ENCODE results near the gene TAMM41. TPM values are rescaled to one million over a fixed set of nuclear protein-coding genes. Genes with fewer than 3 reads are reported as not detected.
"Not testable (repeated sequence)": the region's sequence is repeated elsewhere in the genome, so short reads cannot be mapped to it uniquely, and the experiment has no call there.

The TAMM41 gene, protein sequence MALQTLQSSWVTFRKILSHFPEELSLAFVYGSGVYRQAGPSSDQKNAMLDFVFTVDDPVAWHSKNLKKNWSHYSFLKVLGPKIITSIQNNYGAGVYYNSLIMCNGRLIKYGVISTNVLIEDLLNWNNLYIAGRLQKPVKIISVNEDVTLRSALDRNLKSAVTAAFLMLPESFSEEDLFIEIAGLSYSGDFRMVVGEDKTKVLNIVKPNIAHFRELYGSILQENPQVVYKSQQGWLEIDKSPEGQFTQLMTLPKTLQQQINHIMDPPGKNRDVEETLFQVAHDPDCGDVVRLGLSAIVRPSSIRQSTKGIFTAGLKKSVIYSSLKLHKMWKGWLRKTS
- total RNA-seq = 11.2 to 15.9 TPM (median 13.3 TPM) in 3 replicates
- long read RNA-seq, transcript TAMM41-206 (8 exons, 1,213 nt) = major isoform, 5 of 13 reads
- long read RNA-seq, partial matches to known transcripts = 3 of 13 reads
- long read RNA-seq, other reads (novel, unspliced or antisense) = 3 of 13 reads

DNA sequence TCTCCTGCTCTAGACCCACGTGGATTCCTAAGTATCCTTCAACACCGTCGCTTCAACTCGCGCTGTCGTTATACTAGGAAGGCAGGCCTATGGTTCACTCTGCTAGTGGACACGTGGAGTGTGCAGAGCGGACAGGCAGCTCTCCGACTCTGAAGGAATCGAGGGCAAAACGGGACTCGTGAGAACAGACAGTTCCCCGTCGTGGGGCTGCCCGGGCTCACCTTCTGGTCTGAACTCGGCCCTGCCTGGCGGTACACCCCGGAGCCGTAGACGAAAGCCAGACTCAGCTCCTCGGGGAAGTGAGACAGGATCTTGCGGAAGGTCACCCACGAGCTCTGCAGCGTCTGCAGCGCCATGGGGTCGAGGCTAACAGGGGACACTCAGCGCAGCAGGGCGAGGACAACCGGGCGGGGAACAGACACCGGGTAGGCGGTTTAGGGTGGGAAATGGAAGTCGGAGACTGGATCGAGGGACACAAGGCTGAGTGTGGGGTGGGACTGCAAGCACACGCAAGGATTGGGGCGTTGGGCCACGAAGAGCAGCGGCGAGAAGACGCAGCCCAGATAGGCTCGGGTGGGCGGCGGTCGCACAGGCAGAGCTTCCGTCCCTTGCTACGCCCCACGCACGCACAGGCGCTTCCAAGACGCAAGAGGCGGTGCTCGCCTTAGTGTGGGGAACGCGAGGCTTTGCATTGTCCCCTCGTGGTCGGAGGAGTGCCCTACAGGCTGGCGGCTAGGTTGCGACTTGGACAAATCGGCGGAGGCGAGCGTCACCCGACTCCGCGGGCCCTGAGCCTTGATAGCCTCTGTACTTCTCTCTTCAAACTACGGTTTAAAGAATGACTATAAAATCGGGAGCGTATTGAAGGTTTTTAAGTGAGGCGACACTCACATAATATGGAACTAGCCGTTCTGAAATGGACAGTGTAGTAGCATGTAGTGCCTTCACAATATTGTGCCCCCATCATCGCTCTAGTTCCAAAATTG, at the start of gene TAMM41:
TAMM41 (minus strand) TSS at position 605 of the 986 bp plus-strand sequence; CDS start at position 356, 249 bp downstream.
- Mint-ChIP-seq H3K27ac (ENCODE audit: unreplicated experiment) (peak within 1 kb of the TSS; percentile 99), H3K4me3 (ENCODE audit: unreplicated experiment) (peak within 1 kb of the TSS; percentile 100), H3K4me1 (ENCODE audit: low read depth) (peaks cover 26% of the 10 kb centered on the region), H3K9me3 (ENCODE audit: low read depth) (no peaks in the 10 kb centered on the region), H3K27me3 (ENCODE audit: low read depth) (peaks cover 7% of the 10 kb centered on the region), H3K36me3 (ENCODE audit: low read depth) (peaks cover 14% of the 10 kb centered on the region)
- peak; percentile 95 for DNase-seq (ENCODE audit: low spot score)
- peak; percentile 83 for TF ChIP-seq CTCF (IDR thresholded peaks at IDR 0.05)

DNA sequence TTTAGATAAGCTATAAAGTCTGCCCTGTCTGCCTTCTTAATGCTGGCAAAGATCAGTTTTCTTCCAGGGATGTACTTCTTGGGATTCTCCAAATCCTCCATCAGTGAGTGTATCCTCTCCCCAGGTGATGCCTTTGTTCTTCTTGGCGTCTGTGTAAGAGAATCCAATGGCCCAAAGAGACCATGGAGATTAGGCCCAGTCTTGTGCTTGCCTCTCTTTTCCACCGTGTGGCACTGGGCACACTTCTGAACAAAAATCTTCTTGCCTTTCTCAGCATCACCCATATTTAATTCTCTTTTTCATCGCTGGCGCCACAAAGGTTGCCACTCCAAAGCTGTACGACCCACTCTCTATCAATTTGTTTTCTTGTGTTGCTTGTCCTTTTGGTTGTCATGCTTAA, 32.2 kb upstream of the TAMM41 start:
- H3K27ac Mint-ChIP-seq (ENCODE audit: unreplicated experiment) = no peak overlapping the region
- H3K4me1 Mint-ChIP-seq (ENCODE audit: low read depth) = no peaks in the 10 kb centered on the region
- H3K27me3 Mint-ChIP-seq (ENCODE audit: low read depth) = peaks cover 22% of the 10 kb centered on the region
- DNase-seq (ENCODE audit: low spot score) = no peak
- no peak overlapping the region for H3K4me3 Mint-ChIP-seq (ENCODE audit: unreplicated experiment)
- no peaks in the 10 kb centered on the region for H3K9me3 Mint-ChIP-seq (ENCODE audit: low read depth)
- TF ChIP-seq CTCF (IDR thresholded peaks at IDR 0.05) = no peak
- no peaks in the 10 kb centered on the region for H3K36me3 Mint-ChIP-seq (ENCODE audit: low read depth)

- H3K4me3 Mint-ChIP-seq (ENCODE audit: unreplicated experiment); H3K27ac Mint-ChIP-seq (ENCODE audit: unreplicated experiment); DNase-seq (ENCODE audit: low spot score); H3K4me1 Mint-ChIP-seq (ENCODE audit: low read depth); H3K9me3 Mint-ChIP-seq (ENCODE audit: low read depth); H3K36me3 Mint-ChIP-seq (ENCODE audit: low read depth): not testable (repeated sequence)
- peaks cover 26% of the 10 kb centered on the region for H3K27me3 Mint-ChIP-seq (ENCODE audit: low read depth)
Observed at GRCh38 chr3:11874707-11875106, 28.0 kb upstream of the TAMM41 start.

DNA sequence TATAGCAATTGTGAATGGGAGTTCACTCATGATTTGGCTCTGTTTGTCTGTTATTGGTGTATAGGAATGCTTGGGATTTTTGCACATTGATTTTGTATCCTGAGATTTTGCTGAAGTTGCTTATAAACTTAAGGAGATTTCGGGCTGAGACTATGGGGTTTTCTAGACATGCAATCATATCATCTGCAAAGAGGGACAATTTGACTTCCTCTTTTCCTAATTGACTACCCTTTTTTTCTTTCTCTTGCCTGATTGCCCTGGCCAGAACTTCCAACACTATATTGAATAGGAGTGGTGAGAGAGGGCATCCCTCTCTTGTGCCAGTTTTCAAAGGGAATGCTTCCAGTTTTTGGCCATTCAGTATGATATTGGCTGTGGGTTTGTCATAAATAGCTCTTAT, 17.1 kb upstream of the TAMM41 start:
- not testable (repeated sequence) for H3K27ac Mint-ChIP-seq (ENCODE audit: unreplicated experiment); H3K36me3 Mint-ChIP-seq (ENCODE audit: low read depth); DNase-seq (ENCODE audit: low spot score); H3K4me3 Mint-ChIP-seq (ENCODE audit: unreplicated experiment); H3K4me1 Mint-ChIP-seq (ENCODE audit: low read depth)
- H3K9me3 Mint-ChIP-seq (ENCODE audit: low read depth) = peaks cover 10% of the 10 kb centered on the region
- H3K27me3 Mint-ChIP-seq (ENCODE audit: low read depth) = peaks cover 55% of the 10 kb centered on the region

DNA sequence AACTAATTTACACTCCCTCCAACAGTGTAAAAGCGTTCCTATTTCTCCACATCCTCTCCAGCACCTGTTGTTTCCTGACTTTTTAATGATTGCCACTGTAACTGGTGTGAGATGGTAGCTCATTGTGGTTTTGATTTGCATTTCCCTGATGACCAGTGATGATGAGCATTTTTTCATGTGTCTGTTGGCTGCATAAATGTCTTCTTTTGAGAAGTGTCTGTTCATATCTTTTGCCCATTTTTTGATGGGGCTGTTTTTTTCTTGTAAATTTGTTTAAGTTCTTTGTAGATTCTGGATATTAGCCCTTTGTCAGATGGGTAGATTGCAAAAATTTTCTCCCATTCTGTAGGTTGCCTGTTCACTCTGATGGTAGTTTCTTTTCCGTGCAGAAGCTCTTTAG, 15.9 kb upstream of the TAMM41 start:
- H3K4me1 Mint-ChIP-seq (ENCODE audit: low read depth); H3K36me3 Mint-ChIP-seq (ENCODE audit: low read depth); H3K27ac Mint-ChIP-seq (ENCODE audit: unreplicated experiment); H3K4me3 Mint-ChIP-seq (ENCODE audit: unreplicated experiment); DNase-seq (ENCODE audit: low spot score): not testable (repeated sequence)
- peaks cover 58% of the 10 kb centered on the region for H3K27me3 Mint-ChIP-seq (ENCODE audit: low read depth)
- peaks cover 10% of the 10 kb centered on the region for H3K9me3 Mint-ChIP-seq (ENCODE audit: low read depth)

DNA sequence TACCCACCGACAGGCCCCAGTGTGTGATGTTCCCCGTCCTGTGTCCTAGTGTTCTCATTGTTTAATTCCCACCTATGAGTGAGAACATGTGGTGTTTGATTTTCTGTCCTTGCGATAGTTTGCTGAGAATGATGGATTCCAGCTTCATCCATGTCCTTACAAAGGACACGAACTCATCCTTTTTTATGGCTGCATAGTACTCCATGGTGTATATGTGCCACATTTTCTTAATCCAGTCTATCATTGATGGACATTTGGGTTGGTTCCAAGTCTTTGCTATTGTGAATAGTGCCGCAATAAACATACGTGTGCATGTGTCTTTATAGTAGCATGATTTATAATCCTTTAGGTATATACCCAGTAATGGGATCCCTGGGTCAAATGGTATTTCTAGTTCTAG, 15.5 kb upstream of the TAMM41 start:
- not testable (repeated sequence) for H3K27ac Mint-ChIP-seq (ENCODE audit: unreplicated experiment); DNase-seq (ENCODE audit: low spot score); H3K4me3 Mint-ChIP-seq (ENCODE audit: unreplicated experiment); H3K36me3 Mint-ChIP-seq (ENCODE audit: low read depth); H3K4me1 Mint-ChIP-seq (ENCODE audit: low read depth)
- Mint-ChIP-seq H3K9me3 (ENCODE audit: low read depth) (peaks cover 10% of the 10 kb centered on the region), H3K27me3 (ENCODE audit: low read depth) (peaks cover 61% of the 10 kb centered on the region)

GRCh38 chr3:11860213-11860612, 13.5 kb upstream of the TAMM41 start:
- peaks cover 56% of the 10 kb centered on the region for H3K27me3 Mint-ChIP-seq (ENCODE audit: low read depth)
- H3K27ac Mint-ChIP-seq (ENCODE audit: unreplicated experiment); H3K36me3 Mint-ChIP-seq (ENCODE audit: low read depth); H3K9me3 Mint-ChIP-seq (ENCODE audit: low read depth); H3K4me3 Mint-ChIP-seq (ENCODE audit: unreplicated experiment); DNase-seq (ENCODE audit: low spot score); H3K4me1 Mint-ChIP-seq (ENCODE audit: low read depth): not testable (repeated sequence)
